Measurements from ENCODE around the gene ITFG1. TPM values are rescaled to one million over a fixed set of nuclear protein-coding genes. Genes with fewer than 3 reads are reported as not detected.
"Not testable (repeated sequence)": the region's sequence is repeated elsewhere in the genome, so short reads cannot be mapped to it uniquely, and the experiment has no call there.

The ITFG1 gene
- total RNA-seq, 1 donor from 2014 or later = 56.7 TPM

DNA sequence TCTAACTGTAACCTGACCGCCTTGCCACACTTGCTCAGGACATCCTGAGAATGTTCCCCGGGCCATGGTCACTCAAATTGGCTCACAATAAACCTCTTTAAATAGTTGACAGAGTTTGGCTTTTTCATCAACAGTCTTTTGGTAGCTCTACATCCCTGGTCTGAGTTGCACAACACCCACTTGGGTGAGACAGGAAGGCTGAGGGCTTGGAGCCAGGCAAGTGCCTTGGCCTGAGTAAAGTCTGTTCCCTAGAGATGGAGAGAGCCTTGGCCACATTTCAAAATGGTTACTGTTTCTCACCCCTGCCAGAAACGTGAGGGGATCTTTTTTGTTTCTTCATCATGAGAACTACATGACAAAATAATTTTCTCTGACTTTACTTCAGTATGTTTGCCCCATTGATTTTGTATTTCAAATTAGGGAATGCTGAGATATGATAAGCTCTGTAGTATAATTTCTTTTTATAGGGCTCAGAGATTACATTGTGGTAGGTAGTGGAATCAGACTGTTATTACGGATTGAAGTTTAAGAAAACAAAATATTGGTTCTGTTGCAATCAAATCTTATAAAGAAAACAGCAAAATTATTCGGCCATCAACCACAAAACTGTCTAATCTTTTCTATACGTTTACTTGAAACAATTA lies 263.2 kb downstream of the ITFG1 start:
- Histone ChIP-seq H3K4me3 (no peak overlapping the region), H3K27me3 (no peaks in the 10 kb centered on the region), H3K36me3 (no peaks in the 10 kb centered on the region), H3K27ac (no peak overlapping the region), H3K4me1 (no peaks in the 10 kb centered on the region), H3K9me3 (no peaks in the 10 kb centered on the region)
- intact Hi-C loops (cut with DNase I) = no loop called here
- no peak for DNase-seq (ENCODE audit: low spot score in 2 of 2)
- TF ChIP-seq, protein P1, sequence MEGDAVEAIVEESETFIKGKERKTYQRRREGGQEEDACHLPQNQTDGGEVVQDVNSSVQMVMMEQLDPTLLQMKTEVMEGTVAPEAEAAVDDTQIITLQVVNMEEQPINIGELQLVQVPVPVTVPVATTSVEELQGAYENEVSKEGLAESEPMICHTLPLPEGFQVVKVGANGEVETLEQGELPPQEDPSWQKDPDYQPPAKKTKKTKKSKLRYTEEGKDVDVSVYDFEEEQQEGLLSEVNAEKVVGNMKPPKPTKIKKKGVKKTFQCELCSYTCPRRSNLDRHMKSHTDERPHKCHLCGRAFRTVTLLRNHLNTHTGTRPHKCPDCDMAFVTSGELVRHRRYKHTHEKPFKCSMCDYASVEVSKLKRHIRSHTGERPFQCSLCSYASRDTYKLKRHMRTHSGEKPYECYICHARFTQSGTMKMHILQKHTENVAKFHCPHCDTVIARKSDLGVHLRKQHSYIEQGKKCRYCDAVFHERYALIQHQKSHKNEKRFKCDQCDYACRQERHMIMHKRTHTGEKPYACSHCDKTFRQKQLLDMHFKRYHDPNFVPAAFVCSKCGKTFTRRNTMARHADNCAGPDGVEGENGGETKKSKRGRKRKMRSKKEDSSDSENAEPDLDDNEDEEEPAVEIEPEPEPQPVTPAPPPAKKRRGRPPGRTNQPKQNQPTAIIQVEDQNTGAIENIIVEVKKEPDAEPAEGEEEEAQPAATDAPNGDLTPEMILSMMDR (IDR thresholded peaks at IDR 0.05) = no peak

DNA sequence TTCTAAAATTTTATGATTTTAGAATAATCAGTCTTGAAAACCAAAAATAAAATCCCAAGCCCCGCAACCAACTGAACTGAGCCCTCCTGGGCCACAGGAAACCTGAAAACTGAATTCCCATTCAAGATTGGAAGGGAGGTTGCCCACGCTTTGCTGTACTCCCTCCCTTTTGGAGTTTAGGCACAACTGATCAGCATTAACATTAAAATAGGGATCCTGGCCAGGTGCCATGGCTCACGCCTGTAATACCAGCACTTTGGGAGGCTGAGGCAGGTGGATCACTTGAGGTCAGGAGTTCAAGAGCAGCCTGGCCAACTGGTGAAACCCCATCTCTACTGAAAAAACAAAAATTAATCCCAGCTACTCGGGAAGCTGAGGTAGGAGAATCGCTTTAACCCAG lies 264.4 kb downstream of the ITFG1 start:
- no peak for DNase-seq (ENCODE audit: low spot score in 2 of 2)
- H3K27ac ChIP-seq = no peak overlapping the region
- H3K36me3 ChIP-seq = no peaks in the 10 kb centered on the region
- intact Hi-C loops (cut with DNase I) = no loop called here
- H3K4me1 ChIP-seq = no peaks in the 10 kb centered on the region
- H3K9me3 ChIP-seq = no peaks in the 10 kb centered on the region
- TF ChIP-seq, protein P1 (IDR thresholded peaks at IDR 0.05) = no peak
- H3K4me3 ChIP-seq = no peak overlapping the region
- H3K27me3 ChIP-seq = no peaks in the 10 kb centered on the region

DNA sequence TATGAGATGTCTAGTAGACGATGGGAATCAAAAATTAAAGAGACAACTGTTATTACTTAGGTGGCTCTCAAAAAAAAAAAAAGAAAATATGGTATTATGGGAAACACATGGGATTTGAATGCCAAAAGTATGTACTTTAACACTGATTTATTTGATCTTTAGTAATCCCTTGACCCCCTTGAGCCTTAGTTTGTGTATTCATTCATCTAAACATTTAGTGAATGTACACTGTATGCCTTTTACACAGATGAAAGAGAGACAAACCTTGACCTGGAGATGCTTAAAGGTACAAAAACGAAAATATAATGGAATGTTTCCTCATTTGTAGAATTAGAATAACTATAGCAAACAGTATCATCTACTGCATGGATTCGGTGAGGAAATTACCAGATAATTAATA lies 278.5 kb downstream of the ITFG1 start:
- TF ChIP-seq, protein P1 (IDR thresholded peaks at IDR 0.05) = no peak
- no peak overlapping the region for H3K4me3 ChIP-seq
- intact Hi-C loops (cut with DNase I) = no loop called here
- H3K4me1 ChIP-seq = no peaks in the 10 kb centered on the region
- DNase-seq (ENCODE audit: low spot score in 2 of 2) = no peak
- no peak overlapping the region for H3K27ac ChIP-seq
- no peaks in the 10 kb centered on the region for H3K9me3 ChIP-seq
- H3K36me3 ChIP-seq = no peaks in the 10 kb centered on the region
- no peaks in the 10 kb centered on the region for H3K27me3 ChIP-seq

DNA sequence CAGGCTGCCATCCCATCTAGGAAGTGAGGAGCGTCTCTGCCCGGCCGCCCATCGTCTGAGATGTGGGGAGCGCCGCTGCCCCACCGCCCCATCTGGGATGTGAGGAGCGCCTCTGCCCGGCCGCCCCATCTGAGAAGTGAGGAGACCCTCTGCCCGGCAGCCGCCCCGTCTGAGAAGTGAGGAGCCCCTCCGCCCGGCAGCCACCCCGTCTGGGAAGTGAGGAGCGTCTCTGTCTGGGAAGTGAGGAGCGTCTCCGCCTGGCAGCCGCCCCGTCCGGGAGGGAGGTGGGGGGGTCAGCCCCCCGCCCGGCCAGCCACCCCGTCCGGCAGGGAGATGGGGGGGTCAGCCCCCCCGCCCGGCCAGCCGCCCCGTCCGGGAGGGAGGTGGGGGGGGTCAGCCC lies 279.8 kb downstream of the ITFG1 start:
- H3K27ac ChIP-seq; H3K36me3 ChIP-seq; H3K4me1 ChIP-seq; intact Hi-C loops (cut with DNase I); H3K9me3 ChIP-seq; H3K27me3 ChIP-seq; DNase-seq (ENCODE audit: low spot score in 2 of 2); H3K4me3 ChIP-seq: not testable (repeated sequence)

DNA sequence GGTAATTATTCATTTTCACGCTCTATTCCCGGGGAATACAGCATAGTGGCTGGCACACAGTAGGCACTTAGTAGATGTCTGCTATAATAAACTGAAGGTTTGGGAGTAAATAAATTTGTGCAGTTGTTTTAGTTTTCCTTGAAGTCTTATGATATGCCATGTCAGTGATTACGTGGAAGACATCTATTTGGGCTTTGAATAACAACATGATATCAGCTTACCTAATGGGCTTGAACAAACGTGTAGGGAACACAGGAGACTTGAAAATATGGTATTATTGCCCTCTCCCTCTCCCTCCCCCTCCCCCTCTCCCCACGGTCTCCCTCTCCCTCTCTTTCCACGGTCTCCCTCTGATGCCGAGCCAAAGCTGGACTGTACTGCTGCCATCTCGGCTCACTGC lies 280.8 kb downstream of the ITFG1 start:
- Histone ChIP-seq H3K36me3 (no peaks in the 10 kb centered on the region), H3K27ac (no peak overlapping the region), H3K4me3 (no peak overlapping the region), H3K9me3 (no peaks in the 10 kb centered on the region), H3K4me1 (no peaks in the 10 kb centered on the region), H3K27me3 (no peaks in the 10 kb centered on the region)
- intact Hi-C loops (cut with DNase I) = no loop called here
- TF ChIP-seq, protein P1 (IDR thresholded peaks at IDR 0.05) = no peak
- DNase-seq (ENCODE audit: low spot score in 2 of 2) = no peak

DNA sequence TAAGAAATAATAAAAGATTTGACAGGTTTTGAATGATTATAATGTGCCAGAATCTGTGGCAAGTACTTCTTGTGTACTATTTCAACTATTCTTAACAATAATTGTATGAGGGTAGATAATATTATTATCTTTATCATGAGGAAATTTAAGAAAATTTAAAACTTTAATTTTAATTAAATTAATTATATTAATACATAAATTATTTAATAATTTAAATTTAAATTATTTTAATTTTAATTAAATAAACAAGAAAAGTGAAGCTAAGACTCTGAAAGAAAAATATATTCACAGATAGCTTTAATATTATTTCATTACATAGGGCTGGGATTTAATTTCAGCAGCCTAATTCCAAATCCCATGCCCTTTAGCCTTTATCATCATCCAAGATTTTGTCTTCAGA lies 285.7 kb downstream of the ITFG1 start:
- Histone ChIP-seq H3K27ac (no peak overlapping the region), H3K9me3 (no peaks in the 10 kb centered on the region), H3K27me3 (no peaks in the 10 kb centered on the region), H3K4me3 (no peak overlapping the region), H3K4me1 (no peaks in the 10 kb centered on the region), H3K36me3 (no peaks in the 10 kb centered on the region)
- no peak for DNase-seq (ENCODE audit: low spot score in 2 of 2)
- intact Hi-C loops (cut with DNase I) = no loop called here
- TF ChIP-seq, protein P1 (IDR thresholded peaks at IDR 0.05) = no peak

Data from ascending aorta (tissue), 2 donors.